SK-N-SH treated with all-trans-retinoic acid at 6 μM for 48 hours (cell line): ENCODE measurements around the gene C5orf47.

Experiments used
- ATAC-seq: fragments of 200-7000 bp; cut with Tn5 transposase; 3 replicates; pipeline ENCODE4 v1.9.1; 2020; ENCODE audit warnings: mild to moderate bottlenecking, moderate library complexity
- ARNTL ChIP-seq: fragments of 450-650 bp; formaldehyde crosslinking; IDR thresholded peaks from 2 replicates; pipeline ENCODE4 v1.5.0; 2020; ENCODE audit warnings: low read depth, mild to moderate bottlenecking, moderate library complexity, borderline replicate concordance
- BACH2 ChIP-seq: fragments of 250-450 bp; sonication (Bioruptor Pico); IDR thresholded peaks from 2 replicates; pipeline ENCODE4 v1.9.0; 2021; ENCODE audit warnings: mild to moderate bottlenecking, borderline replicate concordance
- CREB5 ChIP-seq: fragments of 250-450 bp; sonication (Bioruptor Pico); IDR thresholded peaks from 2 replicates; pipeline ENCODE4 v1.5.1; 2020; ENCODE audit warnings: low read depth, mild to moderate bottlenecking, moderate library complexity
- CSDC2 ChIP-seq: fragments of 250-450 bp; sonication (Bioruptor Pico); IDR thresholded peaks from 2 replicates; pipeline ENCODE4 v1.5.0; 2020; ENCODE audit warnings: mild to moderate bottlenecking, moderate library complexity
- ESRRG ChIP-seq: fragments of 250-450 bp; sonication (Bioruptor Pico); IDR thresholded peaks from 2 replicates; pipeline ENCODE4 v1.6.1; 2021; ENCODE audit warnings: mild to moderate bottlenecking
- ISL1 ChIP-seq: fragments of 250-450 bp; sonication (Bioruptor Pico); IDR thresholded peaks from 2 replicates; pipeline ENCODE4 v2.1.2; 2022; ENCODE audit warnings: mild to moderate bottlenecking, moderate library complexity
- OSR1 ChIP-seq: fragments of 250-450 bp; sonication (Bioruptor Pico); IDR thresholded peaks from 2 replicates; pipeline ENCODE4 v1.8.0; 2022; ENCODE audit warnings: moderate library complexity, mild to moderate bottlenecking, inconsistent platforms
- PATZ1 ChIP-seq: fragments of 250-450 bp; sonication (Bioruptor Pico); IDR thresholded peaks from 2 replicates; pipeline ENCODE4 v1.8.0; 2020; ENCODE audit warnings: mild to moderate bottlenecking, moderate library complexity, borderline replicate concordance
- POU6F1 ChIP-seq: fragments of 250-450 bp; sonication (Bioruptor Pico); IDR thresholded peaks from 2 replicates; pipeline ENCODE4 v1.8.0; 2021; ENCODE audit warnings: low read depth, mild to moderate bottlenecking, moderate library complexity, borderline replicate concordance
- PPARA ChIP-seq: fragments of 250-450 bp; sonication (Bioruptor Pico); IDR thresholded peaks from 2 replicates; pipeline ENCODE4 v1.5.0; 2020; ENCODE audit warnings: mild to moderate bottlenecking, borderline replicate concordance
- RARB ChIP-seq: fragments of 250-450 bp; sonication (Bioruptor Pico); IDR thresholded peaks from 2 replicates; pipeline ENCODE4 v1.8.0; 2021; ENCODE audit warnings: mild to moderate bottlenecking, moderate library complexity
- SNAI2 ChIP-seq: fragments of 250-450 bp; sonication (Bioruptor Pico); IDR thresholded peaks from 2 replicates; pipeline ENCODE4 v1.5.0; 2020; ENCODE audit warnings: mild to moderate bottlenecking, moderate library complexity
- TCF4 ChIP-seq: fragments of 250-450 bp; sonication (Bioruptor Pico); IDR thresholded peaks from 2 replicates; pipeline ENCODE4 v1.8.0; 2021; ENCODE audit warnings: mild to moderate bottlenecking, moderate library complexity, borderline replicate concordance
- TOX ChIP-seq: fragments of 250-450 bp; sonication (Bioruptor Pico); IDR thresholded peaks from 2 replicates; pipeline ENCODE4 v1.8.0; 2021; ENCODE audit warnings: mild to moderate bottlenecking, moderate library complexity, borderline replicate concordance
- TSHZ2 ChIP-seq: fragments of 250-450 bp; sonication (Bioruptor Pico); IDR thresholded peaks from 2 replicates; pipeline ENCODE4 v1.5.0; 2020; ENCODE audit warnings: mild to moderate bottlenecking, moderate library complexity
- ZC3H10 ChIP-seq: fragments of 250-450 bp; sonication (Bioruptor Pico); IDR thresholded peaks from 2 replicates; pipeline ENCODE4 v1.5.1; 2021; ENCODE audit warnings: mild to moderate bottlenecking, moderate library complexity
- ZFP3 ChIP-seq: fragments of 250-450 bp; sonication (Bioruptor Pico); IDR thresholded peaks from 2 replicates; pipeline ENCODE4 v1.5.0; 2020; ENCODE audit warnings: mild to moderate bottlenecking, moderate library complexity
- ZFP30 ChIP-seq: fragments of 450-650 bp; formaldehyde crosslinking; IDR thresholded peaks from 2 replicates; pipeline ENCODE4 v1.5.0; 2022; ENCODE audit warnings: mild to moderate bottlenecking, moderate library complexity
- ZNF565 ChIP-seq: fragments of 450-650 bp; formaldehyde crosslinking; conservative IDR thresholded peaks from 2 replicates; pipeline ENCODE4 v1.5.0; 2020; ENCODE audit warnings: low read depth, mild to moderate bottlenecking, moderate library complexity
- ZNF70 ChIP-seq: fragments of 450-650 bp; formaldehyde crosslinking; IDR thresholded peaks from 2 replicates; pipeline ENCODE4 v1.5.0; 2020; ENCODE audit warnings: mild to moderate bottlenecking, moderate library complexity

The C5orf47 gene

GRCh38 chr5:173968154-173968797 is 20.7 kb upstream of the C5orf47 start (continued):
- no peak for TF ChIP-seq TSHZ2

GRCh38 chr5:173969167-173970049 is 19.6 kb upstream of the C5orf47 start:
- TF ChIP-seq POU6F1, result no peak
- TF ChIP-seq CSDC2 (CRISPR knock-in tag), result no peak
- no peak for TF ChIP-seq PPARA
- TF ChIP-seq OSR1, result no peak
- no peak for TF ChIP-seq TCF4 (CRISPR knock-in tag)
- TF ChIP-seq SNAI2 (CRISPR knock-in tag), result no peak
- TF ChIP-seq ZNF565, result no peak
- TF ChIP-seq RARB, result no peak
- no peak for TF ChIP-seq CREB5 (CRISPR knock-in tag)
- TF ChIP-seq ZC3H10 (CRISPR knock-in tag), result no peak
- no peak for TF ChIP-seq TSHZ2
- ATAC-seq, result no peak

- TF ChIP-seq TOX (CRISPR knock-in tag), result no peak
- no peak for TF ChIP-seq PATZ1 (CRISPR knock-in tag)
- no peak for TF ChIP-seq CSDC2 (CRISPR knock-in tag)
- TF ChIP-seq ZFP30 (CRISPR knock-in tag), result no peak
- TF ChIP-seq RARB, result no peak
- TF ChIP-seq ESRRG, result no peak
- TF ChIP-seq TCF4 (CRISPR knock-in tag), result no peak
- TF ChIP-seq OSR1, result no peak
- no peak for TF ChIP-seq CREB5 (CRISPR knock-in tag)
- TF ChIP-seq PPARA, result no peak
- TF ChIP-seq TSHZ2, result no peak
- no peak for TF ChIP-seq ISL1
- no peak for TF ChIP-seq SNAI2 (CRISPR knock-in tag)
- TF ChIP-seq BACH2 (CRISPR knock-in tag), result no peak
- no peak for TF ChIP-seq ZFP3 (CRISPR knock-in tag)
- TF ChIP-seq ZNF70, result no peak
- no peak for TF ChIP-seq ARNTL
- no peak for ATAC-seq
Observed at GRCh38 chr5:173970878-173971650, 17.9 kb upstream of the C5orf47 start.
